Measurements from ENCODE around the gene KIAA0232.

KIAA0232 gene

DNA sequence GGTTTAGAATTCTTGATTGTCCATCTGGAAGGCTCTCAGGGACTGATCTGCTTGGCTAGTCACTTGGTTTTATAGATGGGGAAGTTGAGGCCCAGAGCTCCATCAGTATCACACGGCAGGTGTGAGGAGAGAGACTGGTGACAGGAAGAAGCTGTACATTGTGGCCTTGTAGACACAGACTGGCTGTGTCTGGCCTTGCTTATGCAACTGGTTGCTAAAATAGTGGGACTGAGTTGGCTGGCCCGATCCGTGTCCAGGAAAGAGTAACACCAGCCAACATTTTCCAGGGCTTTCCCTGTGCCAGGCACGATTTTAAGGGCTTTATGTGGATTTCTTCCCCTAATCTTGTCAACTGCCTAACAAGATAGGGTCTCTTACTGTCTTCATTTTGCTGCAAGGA is 129.9 kb downstream of the KIAA0232 start:
- Histone ChIP-seq H3K9me3 (no peaks in the 10 kb centered on the region), H3K4me1 (peaks cover 0 to 45% (median 29%) of the 10 kb centered on the region in 4 donors), H3K36me3 (no peaks in the 10 kb centered on the region), H3K27ac (no peak overlapping the region), H3K27me3 (no peaks in the 10 kb centered on the region), H3K4me3 (no peak overlapping the region)
- TF ChIP-seq, protein P1, sequence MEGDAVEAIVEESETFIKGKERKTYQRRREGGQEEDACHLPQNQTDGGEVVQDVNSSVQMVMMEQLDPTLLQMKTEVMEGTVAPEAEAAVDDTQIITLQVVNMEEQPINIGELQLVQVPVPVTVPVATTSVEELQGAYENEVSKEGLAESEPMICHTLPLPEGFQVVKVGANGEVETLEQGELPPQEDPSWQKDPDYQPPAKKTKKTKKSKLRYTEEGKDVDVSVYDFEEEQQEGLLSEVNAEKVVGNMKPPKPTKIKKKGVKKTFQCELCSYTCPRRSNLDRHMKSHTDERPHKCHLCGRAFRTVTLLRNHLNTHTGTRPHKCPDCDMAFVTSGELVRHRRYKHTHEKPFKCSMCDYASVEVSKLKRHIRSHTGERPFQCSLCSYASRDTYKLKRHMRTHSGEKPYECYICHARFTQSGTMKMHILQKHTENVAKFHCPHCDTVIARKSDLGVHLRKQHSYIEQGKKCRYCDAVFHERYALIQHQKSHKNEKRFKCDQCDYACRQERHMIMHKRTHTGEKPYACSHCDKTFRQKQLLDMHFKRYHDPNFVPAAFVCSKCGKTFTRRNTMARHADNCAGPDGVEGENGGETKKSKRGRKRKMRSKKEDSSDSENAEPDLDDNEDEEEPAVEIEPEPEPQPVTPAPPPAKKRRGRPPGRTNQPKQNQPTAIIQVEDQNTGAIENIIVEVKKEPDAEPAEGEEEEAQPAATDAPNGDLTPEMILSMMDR (IDR thresholded peaks at IDR 0.05), result no peak
- DNase-seq, result no peak
- intact Hi-C loops (cut with DNase I; ENCODE audit: low total_unique reads), result no loop called here

DNA sequence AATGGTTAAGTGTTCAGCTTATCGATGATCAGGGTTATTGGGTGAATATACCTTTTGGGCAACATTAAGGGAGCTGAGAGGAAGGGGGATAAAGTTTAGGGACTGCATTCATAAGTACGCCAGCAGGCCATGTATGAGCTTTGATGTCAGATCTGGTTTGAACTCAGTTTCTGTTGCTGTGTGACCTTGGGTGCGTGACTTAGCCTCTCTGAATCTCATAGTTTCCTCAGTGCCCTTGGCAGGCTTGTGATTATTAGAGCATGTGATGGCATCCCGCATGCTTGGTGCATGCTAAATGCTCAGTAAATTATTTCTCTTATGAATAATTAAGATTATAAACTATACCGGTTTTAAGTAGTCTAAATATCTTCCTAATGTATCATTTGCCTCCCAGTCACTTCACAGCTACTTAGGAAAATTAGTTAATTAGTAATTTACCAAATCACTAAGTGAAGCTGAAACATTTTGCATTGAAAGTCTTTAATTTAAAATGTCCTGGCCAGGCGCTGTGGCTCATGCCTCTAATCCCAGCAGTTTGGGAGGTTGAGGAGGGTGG is 130.9 kb downstream of the KIAA0232 start:
- Histone ChIP-seq H3K27me3 (no peaks in the 10 kb centered on the region), H3K4me1 (peaks cover 0 to 40% (median 25%) of the 10 kb centered on the region in 4 donors), H3K9me3 (no peaks in the 10 kb centered on the region), H3K4me3 (no peak overlapping the region), H3K27ac (no peak overlapping the region), H3K36me3 (no peaks in the 10 kb centered on the region)
- intact Hi-C loops (cut with DNase I; ENCODE audit: low total_unique reads), result no loop called here
- TF ChIP-seq, protein P1 (IDR thresholded peaks at IDR 0.05), result no peak
- no peak for DNase-seq

DNA sequence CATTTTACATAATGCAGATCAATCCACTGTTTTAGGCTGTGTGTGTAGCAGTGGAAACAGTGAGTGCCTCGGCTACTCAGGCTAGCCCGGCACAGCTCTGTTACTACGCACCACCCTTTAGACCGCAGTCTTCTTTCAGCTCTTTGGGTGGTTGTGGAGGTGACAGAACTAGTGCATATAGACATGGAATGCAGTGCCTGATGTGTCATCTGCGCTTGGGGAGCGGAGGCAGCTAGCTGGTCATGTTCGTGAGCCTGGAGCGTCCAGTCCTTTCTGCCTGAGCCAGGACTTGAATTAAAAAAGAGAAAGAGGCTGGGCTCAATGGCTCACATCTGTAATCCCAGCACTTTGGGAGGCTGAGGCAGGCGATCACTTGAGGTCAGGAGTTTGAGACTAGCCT is 131.9 kb downstream of the KIAA0232 start:
- intact Hi-C loops (cut with DNase I; ENCODE audit: low total_unique reads), result no loop called here
- no peaks in the 10 kb centered on the region for H3K36me3 ChIP-seq
- no peaks in the 10 kb centered on the region for H3K27me3 ChIP-seq
- H3K4me1 ChIP-seq, result peaks cover 0 to 33% (median 21%) of the 10 kb centered on the region in 4 donors
- TF ChIP-seq, protein P1 (IDR thresholded peaks at IDR 0.05), result no peak
- no peak overlapping the region for H3K27ac ChIP-seq
- DNase-seq, result no peak
- H3K9me3 ChIP-seq, result no peaks in the 10 kb centered on the region
- no peak overlapping the region for H3K4me3 ChIP-seq

DNA sequence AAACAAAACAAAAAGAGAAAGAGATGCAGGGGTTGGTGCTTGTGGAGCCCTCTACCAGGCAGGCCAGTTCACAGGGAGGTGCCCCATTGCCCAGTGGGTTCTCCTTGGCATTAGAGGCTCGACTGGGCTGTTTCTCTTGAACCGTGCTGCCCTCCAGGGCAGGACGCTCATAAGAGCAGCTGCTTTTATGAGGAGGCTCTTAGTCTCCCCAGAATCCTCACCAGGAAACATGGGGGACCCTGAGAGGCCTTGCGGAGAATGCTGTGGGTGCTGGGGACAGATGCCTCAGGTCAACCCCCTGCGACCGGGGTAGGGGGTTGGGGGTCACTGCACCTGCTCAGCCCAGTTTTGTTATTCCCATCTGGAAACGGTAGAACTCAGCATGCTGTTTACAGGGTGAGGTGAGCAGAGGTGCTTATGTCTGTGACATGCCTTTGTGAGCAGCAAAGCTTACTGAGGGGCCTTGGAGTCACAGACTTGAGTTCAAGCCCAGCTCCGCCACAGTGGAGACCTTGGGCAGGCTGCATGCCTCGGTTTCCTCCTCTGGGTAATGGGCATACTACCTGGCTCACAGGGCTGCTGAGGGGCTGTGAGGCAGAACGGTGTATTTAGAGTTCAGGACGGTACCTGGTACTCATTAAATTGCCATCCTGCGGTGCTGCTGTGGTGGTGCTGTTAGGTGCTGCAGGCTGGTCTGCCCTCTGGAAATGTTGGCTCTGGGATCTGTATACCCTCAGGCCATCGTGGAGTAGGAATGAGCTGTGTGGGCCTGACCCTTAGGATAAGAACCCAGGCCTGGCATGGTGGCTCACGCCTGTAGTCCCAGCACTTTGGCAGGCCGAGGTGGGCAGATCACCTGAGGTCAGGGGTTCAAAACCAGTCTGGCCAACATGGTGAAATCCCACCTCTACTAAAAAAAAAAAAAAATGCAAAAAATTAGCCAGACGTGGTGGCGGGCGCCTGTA is 132.8 kb downstream of the KIAA0232 start:
- peaks cover 0 to 34% (median 19%) of the 10 kb centered on the region in 4 donors for H3K4me1 ChIP-seq
- intact Hi-C loops (cut with DNase I; ENCODE audit: low total_unique reads), result no loop called here
- no peak overlapping the region for H3K4me3 ChIP-seq
- no peak for DNase-seq
- no peaks in the 10 kb centered on the region for H3K9me3 ChIP-seq
- no peak overlapping the region for H3K27ac ChIP-seq
- no peaks in the 10 kb centered on the region for H3K36me3 ChIP-seq
- no peaks in the 10 kb centered on the region for H3K27me3 ChIP-seq
- TF ChIP-seq, protein P1 (IDR thresholded peaks at IDR 0.05), result no peak

DNA sequence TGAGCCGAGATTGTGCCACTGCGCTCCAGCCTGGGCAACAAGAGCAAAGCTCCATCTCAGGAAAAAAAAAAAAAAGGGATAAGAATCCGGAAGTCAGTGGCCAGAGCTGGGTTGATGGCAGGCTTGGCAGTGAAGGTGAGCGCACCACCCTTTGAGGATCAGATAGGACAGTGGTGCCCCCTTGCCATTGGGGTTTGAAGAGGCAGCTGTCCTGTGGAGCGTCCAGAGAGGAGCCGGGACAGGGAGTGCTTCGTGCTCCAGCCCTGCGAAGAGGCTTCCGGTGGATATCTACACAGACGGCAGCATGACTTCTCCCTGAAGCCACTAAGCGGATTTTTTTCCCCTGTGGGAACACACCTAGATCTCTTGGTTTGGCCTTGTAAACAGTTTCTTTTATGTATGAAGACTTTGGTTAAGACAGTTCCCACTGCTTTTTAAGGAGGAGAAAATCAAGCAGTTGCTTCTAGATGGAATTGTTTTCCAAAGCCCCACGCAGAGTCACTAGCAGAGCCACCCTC is 133.6 kb downstream of the KIAA0232 start:
- Histone ChIP-seq H3K4me3 (no peak overlapping the region), H3K4me1 (peaks cover 0 to 26% (median 13%) of the 10 kb centered on the region in 4 donors), H3K36me3 (no peaks in the 10 kb centered on the region), H3K27me3 (no peaks in the 10 kb centered on the region), H3K9me3 (no peaks in the 10 kb centered on the region), H3K27ac (no peak overlapping the region)
- DNase-seq, result no peak
- TF ChIP-seq, protein P1 (IDR thresholded peaks at IDR 0.05), result no peak
- intact Hi-C loops (cut with DNase I; ENCODE audit: low total_unique reads), result no loop called here

All from tibial artery (tissue), 4 donors.